GM18511 (cell line): ENCODE measurements around the gene DLGAP1.

Experiments
- ATAC-seq: cut with Tn5 transposase; IDR thresholded peaks from one replicate; pipeline ENCODE4 v1.9.1; 2021; ENCODE audit warnings: mild to moderate bottlenecking, moderate library complexity; ENCODE audit not compliant: unreplicated experiment

The DLGAP1 gene

GRCh38 chr18:3910512-3910911, 544.6 kb downstream of the DLGAP1 start:
- no peak for ATAC-seq

GRCh38 chr18:3907955-3908354, 547.2 kb downstream of the DLGAP1 start:
- no peak for ATAC-seq

GRCh38 chr18:3906116-3906750, 548.9 kb downstream of the DLGAP1 start:
- ATAC-seq: peak; percentile 81

- ATAC-seq: no peak
Observed at GRCh38 chr18:3903337-3903736, 551.8 kb downstream of the DLGAP1 start.

- ATAC-seq: no peak
Observed at GRCh38 chr18:3902676-3903075, 552.4 kb downstream of the DLGAP1 start.

- no peak for ATAC-seq
Observed at GRCh38 chr18:3901811-3902210, 553.3 kb downstream of the DLGAP1 start.

- no peak for ATAC-seq
Observed at GRCh38 chr18:3901042-3901441, 554.1 kb downstream of the DLGAP1 start.

- ATAC-seq: no peak
Observed at GRCh38 chr18:3900327-3900726, 554.8 kb downstream of the DLGAP1 start.

- ATAC-seq: no peak
Observed at GRCh38 chr18:3898861-3899613, 556.1 kb downstream of the DLGAP1 start.

- ATAC-seq: no peak
Observed at GRCh38 chr18:3892152-3892551, 563.0 kb downstream of the DLGAP1 start.

GRCh38 chr18:3891245-3891644, 563.9 kb downstream of the DLGAP1 start:
- no peak for ATAC-seq

- ATAC-seq: no peak
Observed at GRCh38 chr18:3889803-3890202, 565.3 kb downstream of the DLGAP1 start.

- no peak for ATAC-seq
Observed at GRCh38 chr18:3889121-3889520, 566.0 kb downstream of the DLGAP1 start.

GRCh38 chr18:3886575-3887322, 568.4 kb downstream of the DLGAP1 start:
- ATAC-seq: no peak

- peak; percentile 67 for ATAC-seq
Observed at GRCh38 chr18:3885209-3885792, 569.8 kb downstream of the DLGAP1 start.

- ATAC-seq: no peak
Observed at GRCh38 chr18:3879836-3880120, 575.3 kb downstream of the DLGAP1 start.

GRCh38 chr18:3879114-3879835, 575.8 kb downstream of the DLGAP1 start:
- ATAC-seq: no peak

- ATAC-seq: no peak
Observed at GRCh38 chr18:3878401-3878800, 576.7 kb downstream of the DLGAP1 start.

GRCh38 chr18:3877678-3878077, 577.4 kb downstream of the DLGAP1 start:
- no peak for ATAC-seq

GRCh38 chr18:3875961-3876360, 579.1 kb downstream of the DLGAP1 start:
- no peak for ATAC-seq

GRCh38 chr18:3875376-3875775, 579.7 kb downstream of the DLGAP1 start:
- ATAC-seq: no peak
